BJ (cell line): ENCODE measurements around the gene AGFG2. TPM values are rescaled to one million over a fixed set of nuclear protein-coding genes. Genes with fewer than 3 reads are reported as not detected.

Experiments
- CTCF ChIA-PET: fragments of 350-600 bp; formaldehyde crosslinking; extraction: SDS; loops from one replicate; lab custom pipeline; 2021; ENCODE audit warnings: antibody characterized with exemption, inconsistent platforms; lab: Yijun Ruan, JAX
- POLR2A ChIA-PET: fragments of 300-600 bp; sonication (Branson Sonifier 250); formaldehyde crosslinking; extraction: SDS; loops from one replicate; lab custom pipeline; 2021; ENCODE audit warnings: antibody characterized with exemption; lab: Charles Lee
- DNase-seq: peaks from one replicate; pipeline ENCODE4 v3.0.0-alpha.2; 2011; ENCODE audit warnings: low read depth
- H3K27me3 ChIP-seq: 2 replicates; pipeline ENCODE4 v1.6.0; 2011; ENCODE audit warnings: low read length; ENCODE audit not compliant: control insufficient read depth, insufficient read depth
- H3K36me3 ChIP-seq: 2 replicates; pipeline ENCODE4 v1.5.1; 2011; ENCODE audit warnings: low read length; ENCODE audit not compliant: control insufficient read depth, insufficient read depth
- H3K4me3 ChIP-seq: 2 replicates; pipeline ENCODE4 v1.5.1; 2011; ENCODE audit warnings: low read depth, mild to moderate bottlenecking, control low read depth, low read length
- polyA plus RNA-seq: library from polyadenylated mRNA; depleted of rRNA; stranded (reverse); fragments of >200 nt; gene quantifications from 2 replicates; pipeline ENCODE4 v1.2.3, GENCODE V29; 2011
- TF ChIP-seq, protein P1 (sequence below): IDR thresholded peaks from 2 replicates; pipeline ENCODE4 v1.5.1; 2011; ENCODE audit warnings: low read depth, mild to moderate bottlenecking, control low read depth, inconsistent platforms, low read length, moderate library complexity; ENCODE audit not compliant: insufficient read depth

AGFG2 gene
- polyA plus RNA-seq, 1 experiment = 10.9 TPM

DNA sequence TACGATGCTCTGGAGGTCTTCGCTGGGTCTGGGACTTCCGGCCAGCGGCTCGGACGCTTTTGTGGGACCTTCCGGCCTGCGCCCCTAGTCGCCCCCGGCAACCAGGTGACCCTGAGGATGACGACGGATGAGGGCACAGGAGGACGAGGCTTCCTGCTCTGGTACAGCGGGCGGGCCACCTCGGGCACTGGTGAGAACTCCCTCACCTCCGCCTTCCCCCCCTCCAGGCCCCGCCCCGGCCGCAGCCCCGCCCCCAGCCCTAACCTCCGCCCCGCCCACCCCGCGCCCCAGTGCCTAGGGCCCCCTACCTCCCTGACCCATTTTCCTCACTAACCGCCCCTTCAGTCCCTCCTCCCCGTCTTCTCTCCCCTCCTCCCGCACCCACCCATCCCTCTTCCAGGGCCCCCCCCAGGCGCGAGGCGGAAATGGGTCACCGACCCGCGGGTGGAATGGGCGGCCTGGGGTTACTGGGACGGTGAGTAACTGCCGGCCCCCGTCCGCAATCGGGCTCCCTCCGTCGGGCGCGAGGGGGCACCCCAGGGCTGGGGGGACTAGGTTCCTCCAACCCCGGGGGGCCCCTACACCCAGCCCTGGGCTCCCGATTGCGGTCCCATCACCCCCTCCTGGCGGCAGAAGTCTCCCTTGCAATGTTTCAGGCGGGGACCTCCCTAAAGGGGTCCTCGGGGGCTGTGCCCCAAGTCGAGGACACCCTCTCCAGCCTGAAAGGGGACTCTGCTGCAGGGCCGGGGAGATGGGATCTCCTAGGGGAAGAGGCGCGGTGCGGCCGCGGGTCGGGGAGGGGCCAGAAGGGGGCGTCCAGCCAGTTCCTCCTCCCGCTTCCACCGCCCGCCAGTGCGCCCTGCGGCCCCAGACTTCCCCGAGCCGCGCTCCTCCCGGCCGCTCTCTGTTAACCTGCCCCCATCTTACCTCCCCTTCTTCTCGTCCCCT, 65.3 kb downstream of the AGFG2 start:
- ChIA-PET POLR2A (interaction anchor here (1.1 kb wide), 1 partner anchor 34 kb away, joined by 3 read pairs; no protein-coding TSS in a partner anchor), CTCF (interaction anchor here (0.9 to 2.4 kb wide), 6 partner anchors 18 to 248 kb away, joined by 4 to 12 read pairs (median 7); partner anchors contain the start of genes FBXO24, LRCH4 and SLC12A9)
- H3K27me3 ChIP-seq = no peaks in the 10 kb centered on the region
- TF ChIP-seq, protein P1, sequence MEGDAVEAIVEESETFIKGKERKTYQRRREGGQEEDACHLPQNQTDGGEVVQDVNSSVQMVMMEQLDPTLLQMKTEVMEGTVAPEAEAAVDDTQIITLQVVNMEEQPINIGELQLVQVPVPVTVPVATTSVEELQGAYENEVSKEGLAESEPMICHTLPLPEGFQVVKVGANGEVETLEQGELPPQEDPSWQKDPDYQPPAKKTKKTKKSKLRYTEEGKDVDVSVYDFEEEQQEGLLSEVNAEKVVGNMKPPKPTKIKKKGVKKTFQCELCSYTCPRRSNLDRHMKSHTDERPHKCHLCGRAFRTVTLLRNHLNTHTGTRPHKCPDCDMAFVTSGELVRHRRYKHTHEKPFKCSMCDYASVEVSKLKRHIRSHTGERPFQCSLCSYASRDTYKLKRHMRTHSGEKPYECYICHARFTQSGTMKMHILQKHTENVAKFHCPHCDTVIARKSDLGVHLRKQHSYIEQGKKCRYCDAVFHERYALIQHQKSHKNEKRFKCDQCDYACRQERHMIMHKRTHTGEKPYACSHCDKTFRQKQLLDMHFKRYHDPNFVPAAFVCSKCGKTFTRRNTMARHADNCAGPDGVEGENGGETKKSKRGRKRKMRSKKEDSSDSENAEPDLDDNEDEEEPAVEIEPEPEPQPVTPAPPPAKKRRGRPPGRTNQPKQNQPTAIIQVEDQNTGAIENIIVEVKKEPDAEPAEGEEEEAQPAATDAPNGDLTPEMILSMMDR = peak; percentile 64
- DNase-seq = no peak
- H3K36me3 ChIP-seq = peaks cover 21% of the 10 kb centered on the region
- H3K4me3 ChIP-seq = peak overlapping the region; percentile 46

- POLR2A ChIA-PET = interaction anchor here (0.5 kb wide), 1 partner anchor 101 kb away, joined by 3 read pairs; the partner anchor contains the start of gene POP7
- no peak for DNase-seq
- Histone ChIP-seq H3K4me3 (peak overlapping the region; percentile 46), H3K36me3 (peaks cover 21% of the 10 kb centered on the region), H3K27me3 (no peaks in the 10 kb centered on the region)
- TF ChIP-seq, protein P1 = no peak
- CTCF ChIA-PET = interaction anchor here (0.5 to 2.0 kb wide), 5 partner anchors 41 to 1802 kb away, joined by 3 to 12 read pairs (median 3); partner anchors contain the start of gene POP7
Measured at GRCh38 chr7:100604976-100605911, 66.2 kb downstream of the AGFG2 start.

DNA sequence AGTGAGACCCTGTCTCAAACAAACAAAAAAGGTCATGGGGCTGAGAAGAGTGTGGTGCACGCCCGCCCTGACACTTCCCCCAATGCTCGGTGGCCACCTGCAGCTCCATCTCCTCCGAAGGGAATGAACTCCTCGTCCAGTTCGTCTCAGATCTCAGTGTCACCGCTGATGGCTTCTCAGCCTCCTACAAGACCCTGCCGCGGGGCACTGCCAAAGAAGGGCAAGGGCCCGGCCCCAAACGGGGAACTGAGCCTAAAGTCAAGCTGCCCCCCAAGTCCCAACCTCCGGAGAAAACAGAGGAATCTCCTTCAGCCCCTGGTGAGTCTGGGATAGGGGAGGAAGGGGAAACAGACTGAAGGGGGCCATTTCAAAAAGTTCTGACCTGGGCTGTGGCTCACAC, 67.3 kb downstream of the AGFG2 start:
- DNase-seq = no peak
- TF ChIP-seq, protein P1 = no peak
- ChIA-PET CTCF (interaction anchor here (1.2 to 2.0 kb wide), 4 partner anchors 10 to 99 kb away, joined by 3 to 12 read pairs (median 4); partner anchors contain the start of gene POP7), POLR2A (no interaction called here)
- Histone ChIP-seq H3K36me3 (peaks cover 21% of the 10 kb centered on the region), H3K4me3 (no peak overlapping the region), H3K27me3 (no peaks in the 10 kb centered on the region)

GRCh38 chr7:100607111-100607510, 68.1 kb downstream of the AGFG2 start:
- Histone ChIP-seq H3K27me3 (no peaks in the 10 kb centered on the region), H3K36me3 (peaks cover 21% of the 10 kb centered on the region), H3K4me3 (no peak overlapping the region)
- ChIA-PET CTCF (interaction anchor here (1.7 to 2.2 kb wide), 2 partner anchors 10 to 85 kb away, joined by 3 to 6 read pairs; no protein-coding TSS in a partner anchor), POLR2A (no interaction called here)
- no peak for DNase-seq
- TF ChIP-seq, protein P1 = no peak
